K562 (cell line): ENCODE results near the gene CXXC1. TPM values are rescaled to one million over a fixed set of nuclear protein-coding genes. Genes with fewer than 3 reads are reported as not detected.

ENCODE experiments used
- ATAC-seq: fragments of 200-7000 bp; cut with Tn5 transposase; 3 replicates; pipeline ENCODE4 v1.9.1; 2020; ENCODE audit warnings: moderate library complexity
- BruUV-seq: library from RNA; stranded (reverse); fragments of 400-500 nt; replicated peaks from 2 replicates; lab custom pipeline; 2021; lab: Mats Ljungman, UMichigan
- CTCF ChIA-PET: fragments of 300-600 bp; formaldehyde crosslinking; extraction: SDS; loops from one replicate; lab custom pipeline; 2021; ENCODE audit warnings: low intra/inter-chr PET ratio; lab: Yijun Ruan, JAX
- POLR2A ChIA-PET: fragments of 300-600, 350-650 bp; sonication (Branson Sonifier 250); formaldehyde crosslinking; extraction: SDS; loops from one replicate; lab custom pipeline; 2021; ENCODE audit warnings: antibody characterized with exemption, inconsistent platforms; lab: Yijun Ruan, JAX
- DNase-seq, 4 experiments: peaks; one replicate each; pipeline versions ENCODE4 v3.0.0 to v3.0.0-alpha.2; 2011 to 2018; ENCODE audit warnings: low spot score in 3 of 4, mixed read lengths in 3 of 4; ENCODE audit errors: extremely low read depth in 1 of 4
- FAIRE-seq: peaks from 2 replicates; lab custom pipeline; 2011; peaks lifted over from hg19 to GRCh38; lab: Jason Lieb, UNC
- H2AFZ ChIP-seq: 2 replicates; pipeline ENCODE4 v1.6.0; 2011; ENCODE audit warnings: low read depth, low read length, control low read depth, inconsistent platforms
- H3K27ac ChIP-seq: fragments of 200-600 bp; 3 replicates; pipeline ENCODE4 v1.8.0; 2011; ENCODE audit warnings: low read depth, mild to moderate bottlenecking, control low read depth, inconsistent platforms, low read length, moderate library complexity, mixed read lengths; ENCODE audit errors: extremely low read depth
- H3K27me3 ChIP-seq, 2 experiments: fragments of 300-600 bp in 1 of 2; 2 replicates in 1 of 2; 3 replicates in 1 of 2; pipeline versions ENCODE4 v1.6.0 to v1.8.0; 2011; ENCODE audit warnings: inconsistent platforms in 2 of 2, low read length in 2 of 2, mild to moderate bottlenecking in 1 of 2, mixed read lengths in 1 of 2, moderate library complexity in 1 of 2; ENCODE audit not compliant: control insufficient read depth in 2 of 2, insufficient read depth in 2 of 2
- H3K36me3 ChIP-seq: fragments of 300-600 bp; 3 replicates; pipeline ENCODE4 v1.8.0; 2011; ENCODE audit warnings: mild to moderate bottlenecking, low read length, inconsistent platforms; ENCODE audit not compliant: control insufficient read depth, insufficient read depth
- H3K4me1 ChIP-seq, 2 experiments: fragments of 200-600 bp in 1 of 2; replicated peaks in 1 of 2; 2 replicates in 1 of 2; 3 replicates in 1 of 2; pipeline versions ENCODE4 v1.5.1 to v1.8.0; 2011; ENCODE audit warnings: inconsistent platforms in 2 of 2, low read length in 2 of 2, mild to moderate bottlenecking in 1 of 2, mixed read lengths in 1 of 2, moderate library complexity in 1 of 2; ENCODE audit not compliant: control insufficient read depth in 2 of 2, insufficient read depth in 2 of 2
- H3K4me2 ChIP-seq: 2 replicates; pipeline ENCODE4 v1.6.1; 2011; ENCODE audit warnings: low read length, control low read depth, inconsistent platforms, mixed read lengths; ENCODE audit not compliant: insufficient read depth
- H3K4me3 ChIP-seq: fragments of 200-600 bp; sonication (generic), shearing (Covaris generic); 2 replicates; pipeline ENCODE4 v1.5.1; 2016; ENCODE audit warnings: control low read depth, inconsistent platforms
- H3K79me2 ChIP-seq: fragments of 200-600 bp; 3 replicates; pipeline ENCODE4 v1.8.0; 2011; ENCODE audit warnings: low read length, inconsistent platforms; ENCODE audit not compliant: control insufficient read depth, insufficient read depth
- H3K9ac ChIP-seq, 2 experiments: 2 replicates each; pipeline versions ENCODE4 v1.6.0 to v1.6.1; 2011; ENCODE audit warnings: low read depth in 2 of 2, low read length in 2 of 2, control low read depth in 1 of 2, inconsistent platforms in 1 of 2, mild to moderate bottlenecking in 1 of 2, mixed read lengths in 1 of 2; ENCODE audit not compliant: insufficient read depth in 1 of 2
- H3K9me1 ChIP-seq: one replicate; pipeline ENCODE4 v1.6.0; 2011; ENCODE audit warnings: inconsistent platforms, mild to moderate bottlenecking, low read length, moderate library complexity; ENCODE audit not compliant: control insufficient read depth, insufficient read depth
- H3K9me3 ChIP-seq: replicated peaks from 2 replicates; pipeline ENCODE4 v1.5.1; 2011; ENCODE audit warnings: low read depth, low read length, inconsistent platforms; ENCODE audit not compliant: control insufficient read depth, insufficient read depth
- H4K20me1 ChIP-seq: replicated peaks from 2 replicates; pipeline ENCODE4 v1.6.1; 2011; ENCODE audit warnings: low read length, inconsistent platforms, mixed read lengths; ENCODE audit not compliant: control insufficient read depth, insufficient read depth
- BCOR ChIP-seq: fragments of 450-650 bp; IDR thresholded peaks from 2 replicates; pipeline ENCODE4 v1.6.1; 2016
- CBX1 ChIP-seq: sonication (generic); IDR thresholded peaks from 2 replicates; pipeline ENCODE4 v1.6.1; 2016; ENCODE audit warnings: antibody characterized with exemption, low read depth, mild to moderate bottlenecking
- ETV1 ChIP-seq: fragments of 450-650 bp; conservative IDR thresholded peaks from 2 replicates; pipeline ENCODE4 v1.6.1; 2016; ENCODE audit warnings: missing genetic modification characterization, control low read depth, low read depth, missing compliant biosample characterization
- FIP1L1 ChIP-seq: fragments of 200-400 bp; formaldehyde crosslinking; IDR thresholded peaks from 2 replicates; pipeline ENCODE4 v1.6.1; 2018; ENCODE audit warnings: mild to moderate bottlenecking, low read depth, low read length; ENCODE audit not compliant: poor library complexity, severe bottlenecking
- FUS ChIP-seq: fragments of 200-400 bp; formaldehyde crosslinking; optimal IDR thresholded peaks from 2 replicates; pipeline ENCODE3; 2017; ENCODE audit warnings: low read depth, low read length
- HLTF ChIP-seq: fragments of 450-650 bp; IDR thresholded peaks from 2 replicates; pipeline ENCODE4 v1.6.1; 2016
- HNRNPUL1 ChIP-seq: fragments of 200-400 bp; formaldehyde crosslinking; IDR thresholded peaks from 2 replicates; pipeline ENCODE4 v1.6.1; 2017; ENCODE audit warnings: low read length
- MTA3 ChIP-seq: fragments of 450-650 bp; formaldehyde crosslinking; IDR thresholded peaks from 2 replicates; pipeline ENCODE4 v1.6.1; 2017; ENCODE audit warnings: mild to moderate bottlenecking, borderline replicate concordance
- NCOA2 ChIP-seq, 2 experiments: fragments of 450-650 bp; IDR thresholded peaks; 2 replicates each; pipeline ENCODE4 v1.6.1; 2018; ENCODE audit warnings: mild to moderate bottlenecking in 2 of 2, moderate library complexity in 1 of 2; ENCODE audit not compliant: partially characterized antibody in 2 of 2
- PML ChIP-seq: IDR thresholded peaks from 2 replicates; pipeline ENCODE4 v1.6.1; 2012; ENCODE audit warnings: low read length, inconsistent platforms
- RBM17 ChIP-seq: fragments of 200-400 bp; formaldehyde crosslinking; IDR thresholded peaks from 2 replicates; pipeline ENCODE4 v1.6.1; 2017; ENCODE audit warnings: low read depth, mild to moderate bottlenecking, low read length, borderline replicate concordance
- ZNF280A ChIP-seq: fragments of 450-650 bp; IDR thresholded peaks from 2 replicates; pipeline ENCODE4 v1.6.1; 2018; ENCODE audit warnings: mild to moderate bottlenecking, low read depth; ENCODE audit not compliant: partially characterized antibody
- ZNF75A ChIP-seq: fragments of 450-650 bp; formaldehyde crosslinking; IDR thresholded peaks from 2 replicates; pipeline ENCODE4 v1.4.0; 2020; ENCODE audit warnings: mild to moderate bottlenecking
- WGBS: fragments of 100-300 bp; shearing (Covaris generic); methylation state at CpG from one replicate; pipeline ENCODE4 v1.1.6; 2016; ENCODE audit warnings: low coverage, mixed read lengths; ENCODE audit not compliant: insufficient coverage; ENCODE audit errors: missing lambda C conversion rate; 5-methylcytosine and 5-hydroxymethylcytosine counted together
- in situ Hi-C: fragments of 300-500 bp; cut with MboI; formaldehyde crosslinking; loops from 4 replicates; pipeline ENCODE4 v1.15.0; 2018; ENCODE audit warnings: inconsistent platforms, mixed read lengths
- intact Hi-C: fragments of 100-400 bp; cut with micrococcal nuclease; formaldehyde crosslinking; loops from 2 replicates; pipeline ENCODE4 v1.14.2; 2022
- polyA plus RNA-seq, 8 experiments: library from polyadenylated mRNA; depleted of rRNA in 4 of 8; stranded (reverse) in 5 of 8; unstranded in 3 of 8; fragments of >200 nt; fragmentation: Nextera tagmentation in 2 of 8; fragmentation: Illumina TruSeq in 1 of 8; extraction: Ambion mirVana in 2 of 8; extraction: Trizol in 1 of 8; gene quantifications; 2 replicates each; pipeline versions ENCODE4 v1.2.1 to v1.2.3, GENCODE V29; 2011 to 2014; ENCODE audit warnings: inconsistent platforms in 1 of 8, missing spikeins in 1 of 8
- total RNA-seq, 7 experiments: library from RNA; depleted of rRNA in 6 of 7; stranded (reverse); fragments of >200 nt in 6 of 7; fragmentation: Illumina TruSeq in 2 of 7; extraction: Trizol in 2 of 7; gene quantifications; 2 replicates each; pipeline versions ENCODE4 v1.2.1 to v1.2.3, GENCODE V29; 2011 to 2021; ENCODE audit warnings: low replicate concordance in 1 of 7
- TF ChIP-seq, protein P1 (sequence below): fragments of 250-450 bp; sonication (Bioruptor Pico); IDR thresholded peaks from 2 replicates; pipeline ENCODE4 v1.4.0; 2020
- TF ChIP-seq, protein P2 (sequence below): fragments of 250-450 bp; sonication (Bioruptor Pico); IDR thresholded peaks from 2 replicates; pipeline ENCODE4 v1.8.0; 2021; ENCODE audit warnings: moderate library complexity, mild to moderate bottlenecking, inconsistent platforms

CXXC1 gene
- total and polyA plus RNA-seq, 9 of the 15 experiments (the other 6 are each of a cell fraction or from before 2014, with no cell fraction given): 3.4 to 81.0 (median 34.1) TPM

DNA sequence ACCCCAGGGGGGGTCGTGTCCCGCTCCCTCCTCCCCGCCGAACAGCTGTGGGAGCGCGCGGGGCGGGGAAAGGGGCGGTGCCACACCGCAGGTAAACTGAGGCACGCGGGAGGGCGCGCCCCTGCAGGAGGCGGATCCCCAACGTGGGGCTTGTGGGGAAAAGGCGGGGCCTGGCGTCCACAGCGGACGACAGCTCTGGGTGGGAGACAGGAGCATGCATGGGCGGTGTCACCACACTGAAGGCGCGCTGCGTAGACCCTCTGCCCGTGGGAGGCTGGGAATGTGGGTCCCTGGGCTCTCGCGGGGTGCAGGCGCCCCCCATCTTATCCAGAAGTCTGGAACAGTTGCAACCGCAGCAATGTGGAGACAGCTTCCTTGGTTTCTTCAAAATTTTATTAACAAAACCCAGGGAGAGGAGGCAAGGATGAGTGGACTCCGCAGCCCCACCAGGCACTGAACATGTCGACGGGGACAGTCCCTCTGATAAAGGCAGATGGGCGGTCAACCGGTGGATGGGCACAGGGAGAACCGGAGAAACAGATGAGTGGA lies 5.4 kb downstream of the CXXC1 start:
- Histone ChIP-seq H3K36me3 (peaks cover 74% of the 10 kb centered on the region; the same call in 2 of the 3 replicates), H3K27me3 (no peaks in the 10 kb centered on the region), H3K79me2 (peaks cover 46% of the 10 kb centered on the region), H3K9me1 (no peaks in the 10 kb centered on the region), H3K4me2 (peak overlapping the region; percentile 95), H3K9ac (peak overlapping the region; percentile 97 to 99; a peak in 3 of 4 replicates), H3K4me1 (peaks cover 7 to 41% of the 10 kb centered on the region in 2 experiments; a peak in 3 of 5 replicates), H2AFZ (peak overlapping the region; percentile 97), H4K20me1 (peaks cover 2% of the 10 kb centered on the region; the same call in 1 of the 2 replicates), H3K27ac (peak overlapping the region; percentile 86), H3K4me3 (peak overlapping the region; percentile 74), H3K9me3 (no peaks in the 10 kb centered on the region)
- WGBS: 31% methylated on average over 9 of the region's 35 CpGs
- ATAC-seq (no peak), DNase-seq (no peak), FAIRE-seq (no peak)
- in situ Hi-C loops (no loop called here), intact Hi-C loops (no loop called here)
- POLR2A ChIA-PET: interaction anchor here (0.6 to 2.1 kb wide), 8 partner anchors 8 to 93 kb away, joined by 3 to 7 read pairs (median 4); partner anchors contain the start of genes CFAP53, MYO5B and SKA1
- no TSS peak for BruUV-seq
- CTCF ChIA-PET: no interaction called here
- TF ChIP-seq PML (no peak), FUS (no peak), ZNF75A (no peak), NCOA2 (IDR thresholded peaks at IDR 0.05; ENCODE audit: partially characterized antibody in 2 of 2) (no peak), ZNF280A (no peak), CBX1 (peak; percentile 42; the same call in 1 of the 2 replicates), ETV1 (no peak), MTA3 (0 out of 2 replicates have a peak, but pooled peaks have one; percentile 32), FIP1L1 (no peak), RBM17 (no peak), HLTF (no peak), BCOR (peak; percentile 97), HNRNPUL1 (no peak)
- TF ChIP-seq, protein P1, sequence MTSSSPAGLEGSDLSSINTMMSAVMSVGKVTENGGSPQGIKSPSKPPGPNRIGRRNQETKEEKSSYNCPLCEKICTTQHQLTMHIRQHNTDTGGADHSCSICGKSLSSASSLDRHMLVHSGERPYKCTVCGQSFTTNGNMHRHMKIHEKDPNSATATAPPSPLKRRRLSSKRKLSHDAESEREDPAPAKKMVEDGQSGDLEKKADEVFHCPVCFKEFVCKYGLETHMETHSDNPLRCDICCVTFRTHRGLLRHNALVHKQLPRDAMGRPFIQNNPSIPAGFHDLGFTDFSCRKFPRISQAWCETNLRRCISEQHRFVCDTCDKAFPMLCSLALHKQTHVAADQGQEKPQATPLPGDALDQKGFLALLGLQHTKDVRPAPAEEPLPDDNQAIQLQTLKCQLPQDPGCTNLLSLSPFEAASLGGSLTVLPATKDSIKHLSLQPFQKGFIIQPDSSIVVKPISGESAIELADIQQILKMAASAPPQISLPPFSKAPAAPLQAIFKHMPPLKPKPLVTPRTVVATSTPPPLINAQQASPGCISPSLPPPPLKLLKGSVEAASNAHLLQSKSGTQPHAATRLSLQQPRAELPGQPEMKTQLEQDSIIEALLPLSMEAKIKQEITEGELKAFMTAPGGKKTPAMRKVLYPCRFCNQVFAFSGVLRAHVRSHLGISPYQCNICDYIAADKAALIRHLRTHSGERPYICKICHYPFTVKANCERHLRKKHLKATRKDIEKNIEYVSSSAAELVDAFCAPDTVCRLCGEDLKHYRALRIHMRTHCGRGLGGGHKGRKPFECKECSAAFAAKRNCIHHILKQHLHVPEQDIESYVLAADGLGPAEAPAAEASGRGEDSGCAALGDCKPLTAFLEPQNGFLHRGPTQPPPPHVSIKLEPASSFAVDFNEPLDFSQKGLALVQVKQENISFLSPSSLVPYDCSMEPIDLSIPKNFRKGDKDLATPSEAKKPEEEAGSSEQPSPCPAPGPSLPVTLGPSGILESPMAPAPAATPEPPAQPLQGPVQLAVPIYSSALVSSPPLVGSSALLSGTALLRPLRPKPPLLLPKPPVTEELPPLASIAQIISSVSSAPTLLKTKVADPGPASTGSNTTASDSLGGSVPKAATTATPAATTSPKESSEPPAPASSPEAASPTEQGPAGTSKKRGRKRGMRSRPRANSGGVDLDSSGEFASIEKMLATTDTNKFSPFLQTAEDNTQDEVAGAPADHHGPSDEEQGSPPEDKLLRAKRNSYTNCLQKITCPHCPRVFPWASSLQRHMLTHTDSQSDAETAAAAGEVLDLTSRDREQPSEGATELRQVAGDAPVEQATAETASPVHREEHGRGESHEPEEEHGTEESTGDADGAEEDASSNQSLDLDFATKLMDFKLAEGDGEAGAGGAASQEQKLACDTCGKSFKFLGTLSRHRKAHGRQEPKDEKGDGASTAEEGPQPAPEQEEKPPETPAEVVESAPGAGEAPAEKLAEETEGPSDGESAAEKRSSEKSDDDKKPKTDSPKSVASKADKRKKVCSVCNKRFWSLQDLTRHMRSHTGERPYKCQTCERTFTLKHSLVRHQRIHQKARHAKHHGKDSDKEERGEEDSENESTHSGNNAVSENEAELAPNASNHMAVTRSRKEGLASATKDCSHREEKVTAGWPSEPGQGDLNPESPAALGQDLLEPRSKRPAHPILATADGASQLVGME (CRISPR knock-in tag): no peak
- TF ChIP-seq, protein P2, sequence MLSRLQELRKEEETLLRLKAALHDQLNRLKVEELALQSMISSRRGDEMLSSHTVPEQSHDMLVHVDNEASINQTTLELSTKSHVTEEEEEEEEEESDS (CRISPR knock-in tag): no peak
